GM12878 (cell line): ENCODE measurements around the gene PPP2R1B. TPM values are rescaled to one million over a fixed set of nuclear protein-coding genes. Genes with fewer than 3 reads are reported as not detected.
A peak's percentile ranks its signal among the peaks of the same experiment; 100 is the strongest.

Experiments
- ATF7 ChIP-seq: fragments of 450-650 bp; IDR thresholded peaks from 2 replicates; pipeline ENCODE4 v1.6.1; 2016; ENCODE audit warnings: low read depth, mild to moderate bottlenecking
- NFIC ChIP-seq: IDR thresholded peaks from 2 replicates; pipeline ENCODE4 v1.6.1; 2012; ENCODE audit warnings: low read depth, mild to moderate bottlenecking, inconsistent platforms, low read length, moderate library complexity
- NR2C2 ChIP-seq: IDR thresholded peaks from 2 replicates; pipeline ENCODE4 v1.6.1; 2011; ENCODE audit warnings: borderline replicate concordance, low read depth; ENCODE audit not compliant: control insufficient read depth, insufficient read length
- POU2F2 ChIP-seq: IDR thresholded peaks from 3 replicates; pipeline ENCODE4 v1.6.1; 2011; ENCODE audit warnings: low read depth, mild to moderate bottlenecking, low read length, borderline replicate concordance
- RAD21 ChIP-seq: IDR thresholded peaks from 2 replicates; pipeline ENCODE4 v1.6.1; 2011; ENCODE audit warnings: mild to moderate bottlenecking, low read depth, low read length, moderate library complexity; ENCODE audit not compliant: insufficient read depth
- RUNX3 ChIP-seq: IDR thresholded peaks from 2 replicates; pipeline ENCODE4 v1.6.1; 2012; ENCODE audit warnings: low read length, inconsistent platforms
- SP1 ChIP-seq: IDR thresholded peaks from one replicate; pipeline ENCODE4 v1.6.1; 2011; ENCODE audit warnings: low read depth, low read length
- SRF ChIP-seq, 2 experiments: IDR thresholded peaks; 2 replicates each; pipeline ENCODE4 v1.6.1; 2011; ENCODE audit warnings: low read depth in 2 of 2, low read length in 2 of 2, mild to moderate bottlenecking in 1 of 2, moderate library complexity in 1 of 2
- ZNF622 ChIP-seq: fragments of 450-650 bp; IDR thresholded peaks from 2 replicates; pipeline ENCODE4 v1.6.1; 2017; ENCODE audit warnings: mild to moderate bottlenecking, inconsistent platforms
- ZNF687 ChIP-seq: fragments of 450-650 bp; IDR thresholded peaks from 2 replicates; pipeline ENCODE4 v1.6.1; 2017; ENCODE audit warnings: mild to moderate bottlenecking, moderate library complexity
- polyA plus RNA-seq, 11 experiments: library from polyadenylated mRNA; depleted of rRNA in 4 of 11; unstranded in 6 of 11; stranded (reverse) in 5 of 11; fragments of >200 nt; fragmentation: Nextera tagmentation in 4 of 11; fragmentation: Illumina TruSeq in 1 of 11; extraction: Ambion mirVana in 4 of 11; extraction: Trizol in 1 of 11; gene quantifications; 1 replicate in 1 of 11; 2 replicates in 10 of 11; pipeline versions ENCODE4 v1.2.1 to v1.2.3, GENCODE V29; 2011 to 2016; ENCODE audit warnings: inconsistent platforms in 2 of 11, missing spikeins in 2 of 11, low read depth in 1 of 11
- total RNA-seq, 4 experiments: library from RNA; depleted of rRNA in 3 of 4; stranded (reverse); fragments of >200 nt in 3 of 4; fragmentation: Illumina TruSeq in 1 of 4; extraction: Trizol in 1 of 4; gene quantifications; 2 replicates each; pipeline versions ENCODE4 v1.2.1 to v1.2.3, GENCODE V29; 2013 to 2021
- TF ChIP-seq, protein P1 (sequence below): fragments of 450-650 bp; IDR thresholded peaks from 2 replicates; pipeline ENCODE4 v1.6.1; 2016; ENCODE audit warnings: mild to moderate bottlenecking, moderate library complexity, borderline replicate concordance
- TF ChIP-seq, protein P2 (sequence below): fragments of 450-650 bp; IDR thresholded peaks from 2 replicates; pipeline ENCODE4 v1.6.1; 2014; ENCODE audit warnings: mild to moderate bottlenecking
- TF ChIP-seq, protein P3 (sequence below): fragments of 450-650 bp; IDR thresholded peaks from 2 replicates; pipeline ENCODE4 v1.6.1; 2017; ENCODE audit warnings: low read depth, mild to moderate bottlenecking, moderate library complexity
- TF ChIP-seq, protein P4 (sequence below): fragments of 450-650 bp; IDR thresholded peaks from 2 replicates; pipeline ENCODE4 v1.6.1; 2018; ENCODE audit warnings: borderline replicate concordance, mild to moderate bottlenecking; ENCODE audit not compliant: partially characterized antibody

The PPP2R1B gene
- total and polyA plus RNA-seq, 10 of the 15 experiments (the other 5 are each of a cell fraction or from before 2014, with no cell fraction given) = 26.6 to 68.2 (median 35.7) TPM

- TF ChIP-seq, protein P1, sequence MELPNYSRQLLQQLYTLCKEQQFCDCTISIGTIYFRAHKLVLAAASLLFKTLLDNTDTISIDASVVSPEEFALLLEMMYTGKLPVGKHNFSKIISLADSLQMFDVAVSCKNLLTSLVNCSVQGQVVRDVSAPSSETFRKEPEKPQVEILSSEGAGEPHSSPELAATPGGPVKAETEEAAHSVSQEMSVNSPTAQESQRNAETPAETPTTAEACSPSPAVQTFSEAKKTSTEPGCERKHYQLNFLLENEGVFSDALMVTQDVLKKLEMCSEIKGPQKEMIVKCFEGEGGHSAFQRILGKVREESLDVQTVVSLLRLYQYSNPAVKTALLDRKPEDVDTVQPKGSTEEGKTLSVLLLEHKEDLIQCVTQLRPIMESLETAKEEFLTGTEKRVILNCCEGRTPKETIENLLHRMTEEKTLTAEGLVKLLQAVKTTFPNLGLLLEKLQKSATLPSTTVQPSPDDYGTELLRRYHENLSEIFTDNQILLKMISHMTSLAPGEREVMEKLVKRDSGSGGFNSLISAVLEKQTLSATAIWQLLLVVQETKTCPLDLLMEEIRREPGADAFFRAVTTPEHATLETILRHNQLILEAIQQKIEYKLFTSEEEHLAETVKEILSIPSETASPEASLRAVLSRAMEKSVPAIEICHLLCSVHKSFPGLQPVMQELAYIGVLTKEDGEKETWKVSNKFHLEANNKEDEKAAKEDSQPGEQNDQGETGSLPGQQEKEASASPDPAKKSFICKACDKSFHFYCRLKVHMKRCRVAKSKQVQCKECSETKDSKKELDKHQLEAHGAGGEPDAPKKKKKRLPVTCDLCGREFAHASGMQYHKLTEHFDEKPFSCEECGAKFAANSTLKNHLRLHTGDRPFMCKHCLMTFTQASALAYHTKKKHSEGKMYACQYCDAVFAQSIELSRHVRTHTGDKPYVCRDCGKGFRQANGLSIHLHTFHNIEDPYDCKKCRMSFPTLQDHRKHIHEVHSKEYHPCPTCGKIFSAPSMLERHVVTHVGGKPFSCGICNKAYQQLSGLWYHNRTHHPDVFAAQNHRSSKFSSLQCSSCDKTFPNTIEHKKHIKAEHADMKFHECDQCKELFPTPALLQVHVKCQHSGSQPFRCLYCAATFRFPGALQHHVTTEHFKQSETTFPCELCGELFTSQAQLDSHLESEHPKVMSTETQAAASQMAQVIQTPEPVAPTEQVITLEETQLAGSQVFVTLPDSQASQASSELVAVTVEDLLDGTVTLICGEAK = 0 out of 2 replicates have a peak, but pooled peaks have one; percentile 15
- TF ChIP-seq SP1 = no peak
- TF ChIP-seq, protein P2, sequence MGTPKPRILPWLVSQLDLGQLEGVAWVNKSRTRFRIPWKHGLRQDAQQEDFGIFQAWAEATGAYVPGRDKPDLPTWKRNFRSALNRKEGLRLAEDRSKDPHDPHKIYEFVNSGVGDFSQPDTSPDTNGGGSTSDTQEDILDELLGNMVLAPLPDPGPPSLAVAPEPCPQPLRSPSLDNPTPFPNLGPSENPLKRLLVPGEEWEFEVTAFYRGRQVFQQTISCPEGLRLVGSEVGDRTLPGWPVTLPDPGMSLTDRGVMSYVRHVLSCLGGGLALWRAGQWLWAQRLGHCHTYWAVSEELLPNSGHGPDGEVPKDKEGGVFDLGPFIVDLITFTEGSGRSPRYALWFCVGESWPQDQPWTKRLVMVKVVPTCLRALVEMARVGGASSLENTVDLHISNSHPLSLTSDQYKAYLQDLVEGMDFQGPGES = no peak
- TF ChIP-seq, protein P3, sequence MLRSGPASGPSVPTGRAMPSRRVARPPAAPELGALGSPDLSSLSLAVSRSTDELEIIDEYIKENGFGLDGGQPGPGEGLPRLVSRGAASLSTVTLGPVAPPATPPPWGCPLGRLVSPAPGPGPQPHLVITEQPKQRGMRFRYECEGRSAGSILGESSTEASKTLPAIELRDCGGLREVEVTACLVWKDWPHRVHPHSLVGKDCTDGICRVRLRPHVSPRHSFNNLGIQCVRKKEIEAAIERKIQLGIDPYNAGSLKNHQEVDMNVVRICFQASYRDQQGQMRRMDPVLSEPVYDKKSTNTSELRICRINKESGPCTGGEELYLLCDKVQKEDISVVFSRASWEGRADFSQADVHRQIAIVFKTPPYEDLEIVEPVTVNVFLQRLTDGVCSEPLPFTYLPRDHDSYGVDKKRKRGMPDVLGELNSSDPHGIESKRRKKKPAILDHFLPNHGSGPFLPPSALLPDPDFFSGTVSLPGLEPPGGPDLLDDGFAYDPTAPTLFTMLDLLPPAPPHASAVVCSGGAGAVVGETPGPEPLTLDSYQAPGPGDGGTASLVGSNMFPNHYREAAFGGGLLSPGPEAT = peak; percentile 35; the same call in 1 of the 2 replicates
- TF ChIP-seq RUNX3 = peak; percentile 66
- TF ChIP-seq POU2F2 = peak; percentile 93
- no peak for TF ChIP-seq NR2C2
- TF ChIP-seq RAD21 = 0 out of 2 replicates have a peak, but pooled peaks have one; percentile 12
- TF ChIP-seq, protein P4, sequence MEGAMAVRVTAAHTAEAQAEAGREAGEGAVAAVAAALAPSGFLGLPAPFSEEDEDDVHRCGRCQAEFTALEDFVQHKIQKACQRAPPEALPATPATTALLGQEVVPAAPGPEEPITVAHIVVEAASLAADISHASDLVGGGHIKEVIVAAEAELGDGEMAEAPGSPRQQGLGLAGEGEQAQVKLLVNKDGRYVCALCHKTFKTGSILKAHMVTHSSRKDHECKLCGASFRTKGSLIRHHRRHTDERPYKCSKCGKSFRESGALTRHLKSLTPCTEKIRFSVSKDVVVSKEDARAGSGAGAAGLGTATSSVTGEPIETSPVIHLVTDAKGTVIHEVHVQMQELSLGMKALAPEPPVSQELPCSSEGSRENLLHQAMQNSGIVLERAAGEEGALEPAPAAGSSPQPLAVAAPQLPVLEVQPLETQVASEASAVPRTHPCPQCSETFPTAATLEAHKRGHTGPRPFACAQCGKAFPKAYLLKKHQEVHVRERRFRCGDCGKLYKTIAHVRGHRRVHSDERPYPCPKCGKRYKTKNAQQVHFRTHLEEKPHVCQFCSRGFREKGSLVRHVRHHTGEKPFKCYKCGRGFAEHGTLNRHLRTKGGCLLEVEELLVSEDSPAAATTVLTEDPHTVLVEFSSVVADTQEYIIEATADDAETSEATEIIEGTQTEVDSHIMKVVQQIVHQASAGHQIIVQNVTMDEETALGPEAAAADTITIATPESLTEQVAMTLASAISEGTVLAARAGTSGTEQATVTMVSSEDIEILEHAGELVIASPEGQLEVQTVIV = no peak
- TF ChIP-seq SRF (IDR thresholded peaks at IDR 0.05; ENCODE audit: low read depth in 2 of 2, low read length in 2 of 2) = peak in 1 of 2 experiments; percentile 52; a peak in 1 of 4 replicates
- peak; percentile 16; the same call in 1 of the 2 replicates for TF ChIP-seq NFIC
- peak; percentile 55; the same call in 1 of the 2 replicates for TF ChIP-seq ATF7
- TF ChIP-seq ZNF687 = peak; percentile 24; the same call in 1 of the 2 replicates
- no peak for TF ChIP-seq ZNF622
Measured at GRCh38 chr11:111776398-111777093, 10.4 kb upstream of the PPP2R1B start (continued).
